ENCODE data around the gene CORO2B.

The CORO2B gene

DNA sequence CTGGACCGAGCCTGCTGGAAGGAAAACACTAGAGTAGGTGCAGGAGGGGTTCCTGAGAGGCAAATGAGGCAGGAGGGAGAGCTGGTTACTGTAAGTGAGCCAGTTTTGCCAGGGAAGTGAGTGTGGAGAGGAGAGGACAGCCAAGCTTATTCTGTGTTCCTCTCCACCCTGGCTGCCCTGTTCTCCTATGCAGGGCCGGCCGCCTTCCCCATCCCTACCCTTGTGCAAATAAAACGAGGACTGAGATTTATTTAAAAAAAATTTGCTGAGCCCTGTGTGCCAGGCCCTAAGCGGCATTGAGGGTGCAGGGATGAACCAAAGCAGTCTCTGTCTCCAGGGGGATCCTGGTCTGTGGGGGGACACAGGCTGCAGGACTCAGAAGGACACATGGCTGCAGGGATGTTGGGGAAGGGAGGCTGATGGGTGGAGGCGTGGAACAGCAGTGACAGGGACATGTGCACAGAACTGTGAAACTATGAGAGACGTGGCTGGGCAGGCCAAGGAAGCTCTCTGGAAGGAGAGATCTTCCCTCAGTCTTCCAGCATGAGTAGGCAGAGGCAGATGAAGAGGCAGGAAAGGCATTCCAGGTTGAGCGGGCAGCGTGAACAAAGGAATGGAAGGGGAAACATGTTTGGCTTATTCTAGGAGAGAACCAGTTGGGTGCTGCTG lies 12.1 kb downstream of the CORO2B start:
- no peak overlapping the region for H3K9ac ChIP-seq (ENCODE audit: low read depth, low read length)
- H3K4me1 ChIP-seq (ENCODE audit: insufficient read depth, low read length) = no peaks in the 10 kb centered on the region
- no peaks in the 10 kb centered on the region for H3K79me2 ChIP-seq (ENCODE audit: insufficient read depth, low read length)

DNA sequence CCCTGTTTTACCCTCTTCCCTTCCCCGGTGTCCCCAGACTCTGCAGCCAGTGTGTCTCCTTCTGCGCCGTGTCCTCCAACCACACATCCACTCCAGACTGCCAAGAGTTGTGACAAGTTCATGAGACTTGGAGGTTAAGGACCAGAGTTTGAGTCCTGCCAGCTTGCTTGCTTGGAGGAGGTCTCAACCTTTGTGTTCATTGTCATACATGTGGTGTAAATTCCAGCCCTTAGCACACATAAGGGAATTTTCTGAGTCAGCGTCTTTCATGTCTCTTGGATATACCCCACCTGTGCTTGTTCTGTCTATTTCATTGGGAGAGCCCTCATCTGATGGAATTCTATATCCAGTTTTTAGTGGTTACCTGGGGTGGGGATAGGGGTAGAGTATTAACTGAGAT lies 13.3 kb downstream of the CORO2B start:
- H3K4me3 ChIP-seq (ENCODE audit: low read depth in 1 of 2, low read length in 2 of 2) = no peak overlapping the region

More for the DNA sequence above, 12.1 kb downstream of the CORO2B start:
- Histone ChIP-seq H3K4me3 (ENCODE audit: low read depth in 1 of 2, low read length in 2 of 2) (no peak overlapping the region), H3K36me3 (ENCODE audit: insufficient read depth, low read length) (no peaks in the 10 kb centered on the region), H3K9me3 (ENCODE audit: insufficient read depth, low read length, severe bottlenecking) (no peaks in the 10 kb centered on the region), H3K4me2 (ENCODE audit: insufficient read depth, low read length) (no peak overlapping the region), H3K27me3 (ENCODE audit: insufficient read depth, low read length, poor library complexity) (peaks cover 10% of the 10 kb centered on the region), H3K27ac (ENCODE audit: low read length) (no peak overlapping the region), H4K20me1 (ENCODE audit: insufficient read depth, low read length) (no peaks in the 10 kb centered on the region), H2AFZ (ENCODE audit: low read depth, low read length) (no peak overlapping the region)
- DNase-seq (no peak), ATAC-seq (ENCODE audit: insufficient read depth, low read depth) (no peak)
- TF ChIP-seq EZH2 (IDR thresholded peaks at IDR 0.05; ENCODE audit: borderline replicate concordance, low read depth, low read length, severe bottlenecking) = no peak
- TF ChIP-seq, protein P1, sequence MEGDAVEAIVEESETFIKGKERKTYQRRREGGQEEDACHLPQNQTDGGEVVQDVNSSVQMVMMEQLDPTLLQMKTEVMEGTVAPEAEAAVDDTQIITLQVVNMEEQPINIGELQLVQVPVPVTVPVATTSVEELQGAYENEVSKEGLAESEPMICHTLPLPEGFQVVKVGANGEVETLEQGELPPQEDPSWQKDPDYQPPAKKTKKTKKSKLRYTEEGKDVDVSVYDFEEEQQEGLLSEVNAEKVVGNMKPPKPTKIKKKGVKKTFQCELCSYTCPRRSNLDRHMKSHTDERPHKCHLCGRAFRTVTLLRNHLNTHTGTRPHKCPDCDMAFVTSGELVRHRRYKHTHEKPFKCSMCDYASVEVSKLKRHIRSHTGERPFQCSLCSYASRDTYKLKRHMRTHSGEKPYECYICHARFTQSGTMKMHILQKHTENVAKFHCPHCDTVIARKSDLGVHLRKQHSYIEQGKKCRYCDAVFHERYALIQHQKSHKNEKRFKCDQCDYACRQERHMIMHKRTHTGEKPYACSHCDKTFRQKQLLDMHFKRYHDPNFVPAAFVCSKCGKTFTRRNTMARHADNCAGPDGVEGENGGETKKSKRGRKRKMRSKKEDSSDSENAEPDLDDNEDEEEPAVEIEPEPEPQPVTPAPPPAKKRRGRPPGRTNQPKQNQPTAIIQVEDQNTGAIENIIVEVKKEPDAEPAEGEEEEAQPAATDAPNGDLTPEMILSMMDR (IDR thresholded peaks at IDR 0.05; ENCODE audit: borderline replicate concordance, extremely low read depth, low read length, poor library complexity, severe bottlenecking) = no peak

GRCh38 chr15:68592544-68592943 lies 13.8 kb downstream of the CORO2B start:
- Histone ChIP-seq H3K4me1 (ENCODE audit: insufficient read depth, low read length) (no peaks in the 10 kb centered on the region), H3K9me3 (ENCODE audit: insufficient read depth, low read length, severe bottlenecking) (no peaks in the 10 kb centered on the region), H3K36me3 (ENCODE audit: insufficient read depth, low read length) (no peaks in the 10 kb centered on the region), H4K20me1 (ENCODE audit: insufficient read depth, low read length) (no peaks in the 10 kb centered on the region), H3K4me2 (ENCODE audit: insufficient read depth, low read length) (no peak overlapping the region), H3K27ac (ENCODE audit: low read length) (no peak overlapping the region), H2AFZ (ENCODE audit: low read depth, low read length) (no peak overlapping the region), H3K79me2 (ENCODE audit: insufficient read depth, low read length) (no peaks in the 10 kb centered on the region), H3K4me3 (ENCODE audit: low read depth in 1 of 2, low read length in 2 of 2) (no peak overlapping the region), H3K27me3 (ENCODE audit: insufficient read depth, low read length, poor library complexity) (peaks cover 10% of the 10 kb centered on the region), H3K9ac (ENCODE audit: low read depth, low read length) (no peak overlapping the region)
- DNase-seq (no peak), ATAC-seq (ENCODE audit: insufficient read depth, low read depth) (no peak)
- no peak for TF ChIP-seq EZH2 (IDR thresholded peaks at IDR 0.05; ENCODE audit: borderline replicate concordance, low read depth, low read length, severe bottlenecking)
- TF ChIP-seq, protein P1 (IDR thresholded peaks at IDR 0.05; ENCODE audit: borderline replicate concordance, extremely low read depth, low read length, poor library complexity, severe bottlenecking) = no peak

More for the DNA sequence above, 13.3 kb downstream of the CORO2B start:
- Histone ChIP-seq H3K27me3 (ENCODE audit: insufficient read depth, low read length, poor library complexity) (peaks cover 10% of the 10 kb centered on the region), H2AFZ (ENCODE audit: low read depth, low read length) (no peak overlapping the region), H3K9ac (ENCODE audit: low read depth, low read length) (no peak overlapping the region), H3K9me3 (ENCODE audit: insufficient read depth, low read length, severe bottlenecking) (no peaks in the 10 kb centered on the region), H3K4me2 (ENCODE audit: insufficient read depth, low read length) (no peak overlapping the region), H3K36me3 (ENCODE audit: insufficient read depth, low read length) (no peaks in the 10 kb centered on the region), H3K79me2 (ENCODE audit: insufficient read depth, low read length) (no peaks in the 10 kb centered on the region), H4K20me1 (ENCODE audit: insufficient read depth, low read length) (no peaks in the 10 kb centered on the region), H3K27ac (ENCODE audit: low read length) (no peak overlapping the region), H3K4me1 (ENCODE audit: insufficient read depth, low read length) (no peaks in the 10 kb centered on the region)
- no peak for DNase-seq
- no peak for ATAC-seq (ENCODE audit: insufficient read depth, low read depth)
- TF ChIP-seq, protein P1 (IDR thresholded peaks at IDR 0.05; ENCODE audit: borderline replicate concordance, extremely low read depth, low read length, poor library complexity, severe bottlenecking) = no peak
- TF ChIP-seq EZH2 (IDR thresholded peaks at IDR 0.05; ENCODE audit: borderline replicate concordance, low read depth, low read length, severe bottlenecking) = no peak

Data from DND-41 (cell line).